Measurements from ENCODE around the gene RTEL1. TPM values are rescaled to one million over a fixed set of nuclear protein-coding genes. Genes with fewer than 3 reads are reported as not detected.

The RTEL1 gene
- polyA plus RNA-seq, 1 of the 3 experiments (the other 2 are of a cell fraction): 9.9 TPM

DNA sequence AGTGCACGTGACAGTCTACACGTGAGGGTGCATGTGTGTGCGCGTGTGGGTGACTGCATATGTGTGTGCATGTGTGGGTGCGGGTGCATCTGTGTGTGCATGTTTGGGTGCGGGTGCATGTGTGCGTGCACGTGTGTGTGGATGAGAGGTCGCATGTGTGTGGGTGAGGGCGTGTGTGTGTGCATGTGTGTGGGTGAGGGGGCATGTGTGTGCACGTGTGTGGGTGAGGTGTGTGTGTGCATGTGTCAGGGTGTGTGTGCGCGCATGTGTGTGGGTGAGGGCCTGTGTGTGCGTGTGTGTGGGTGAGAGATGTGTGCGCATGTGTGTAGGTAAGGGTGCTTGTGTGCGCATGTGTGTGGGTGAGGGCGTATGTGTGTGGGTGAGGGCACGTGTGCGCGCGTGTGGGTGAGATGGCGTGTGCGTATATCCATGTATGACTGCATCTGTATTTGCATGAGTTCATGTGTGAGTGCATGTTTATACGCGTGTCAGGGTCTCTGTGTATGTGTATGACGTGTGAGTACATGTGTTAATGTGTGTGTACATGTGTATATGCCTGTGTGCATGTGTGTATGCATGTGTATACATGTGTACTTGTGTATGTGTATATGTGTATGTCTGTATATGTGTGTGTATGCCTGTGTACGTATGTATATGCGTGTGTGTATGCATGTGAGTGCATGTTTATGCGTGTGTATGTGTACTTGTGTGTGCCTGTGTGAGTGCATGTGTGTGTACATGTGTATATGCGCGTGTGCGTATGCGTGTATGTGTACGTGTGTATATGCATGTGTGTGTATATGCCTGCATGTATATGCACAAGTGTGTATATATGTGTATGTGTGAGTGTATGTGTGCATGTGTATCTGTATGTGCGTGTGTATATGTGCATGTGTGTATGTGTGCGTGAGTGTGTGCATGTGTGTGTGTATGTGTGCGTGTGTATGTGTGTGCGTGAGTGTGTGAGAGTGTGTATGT, 74.3 kb downstream of the RTEL1 start:
- Histone ChIP-seq H3K27ac (ENCODE audit: low read depth in 2 of 2, low read length in 1 of 2) (no peak overlapping the region), H3K9me3 (no peaks in the 10 kb centered on the region), H3K9ac (no peak overlapping the region), H3K4me3 (ENCODE audit: low read depth in 2 of 2, low read length in 1 of 2) (no peak overlapping the region), H3K9me2 (no peaks in the 10 kb centered on the region), H2AFZ (ENCODE audit: low read depth) (no peak overlapping the region), H3K4me1 (ENCODE audit: control insufficient read depth in 1 of 2, insufficient read depth in 2 of 2, low read depth in 1 of 2, low read length in 1 of 2) (no peaks in the 10 kb centered on the region), H3K79me2 (ENCODE audit: insufficient read depth) (peaks cover 42% of the 10 kb centered on the region), H3K4me2 (no peak overlapping the region), H3K27me3 (ENCODE audit: insufficient read depth) (no peaks in the 10 kb centered on the region), H4K20me1 (ENCODE audit: insufficient read depth) (peaks cover 8% of the 10 kb centered on the region; the same call in 1 of the 2 replicates), H3K36me3 (replicated peaks in 1 of 2; ENCODE audit: control insufficient read depth in 1 of 2, insufficient read depth in 2 of 2, low read length in 1 of 2) (peaks cover 17 to 18% of the 10 kb centered on the region in 2 experiments), H3F3A (replicated peaks; ENCODE audit: insufficient read depth) (peaks cover 16% of the 10 kb centered on the region)
- ChIA-PET POLR2A (no interaction called here), CTCF (no interaction called here)
- no peak for TF ChIP-seq SMC3 (IDR thresholded peaks at IDR 0.05; ENCODE audit: low read depth, low read length)
- TF ChIP-seq, protein P1, sequence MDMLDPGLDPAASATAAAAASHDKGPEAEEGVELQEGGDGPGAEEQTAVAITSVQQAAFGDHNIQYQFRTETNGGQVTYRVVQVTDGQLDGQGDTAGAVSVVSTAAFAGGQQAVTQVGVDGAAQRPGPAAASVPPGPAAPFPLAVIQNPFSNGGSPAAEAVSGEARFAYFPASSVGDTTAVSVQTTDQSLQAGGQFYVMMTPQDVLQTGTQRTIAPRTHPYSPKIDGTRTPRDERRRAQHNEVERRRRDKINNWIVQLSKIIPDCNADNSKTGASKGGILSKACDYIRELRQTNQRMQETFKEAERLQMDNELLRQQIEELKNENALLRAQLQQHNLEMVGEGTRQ (IDR thresholded peaks at IDR 0.05; ENCODE audit: borderline replicate concordance, low read depth, low read length): no peak
- DNase-seq: no peak
- WGBS (ENCODE audit: low lambda C conversion rate): 91% methylated on average over 38 of the region's 38 CpGs

DNA sequence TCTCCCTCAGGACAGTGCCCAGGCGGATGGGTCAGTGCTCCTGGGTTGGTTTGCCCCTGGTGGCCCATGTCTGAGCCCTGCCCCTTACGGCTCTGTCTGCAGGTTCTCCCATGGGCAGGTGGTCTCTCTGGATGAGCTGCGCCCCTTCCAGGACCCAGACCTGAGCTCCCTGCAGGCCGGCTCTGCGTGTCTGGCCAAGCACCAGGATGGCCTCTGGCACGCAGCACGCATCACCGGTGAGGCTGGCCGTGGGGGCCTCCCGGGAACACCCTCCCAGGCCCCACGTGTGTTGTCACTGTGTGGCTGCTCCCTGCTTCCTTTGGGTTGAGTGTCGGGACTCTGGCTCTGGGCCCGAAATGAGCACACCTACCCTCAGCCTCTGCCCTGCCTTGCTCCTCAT, 75.0 kb downstream of the RTEL1 start:
- ChIA-PET POLR2A (no interaction called here), CTCF (no interaction called here)
- no peaks in the 10 kb centered on the region for H3K9me3 ChIP-seq
- no peak overlapping the region for H2AFZ ChIP-seq (ENCODE audit: low read depth)
- H4K20me1 ChIP-seq (ENCODE audit: insufficient read depth): peaks cover 8% of the 10 kb centered on the region; the same call in 1 of the 2 replicates
- peaks cover 17 to 18% of the 10 kb centered on the region in 2 experiments for H3K36me3 ChIP-seq (replicated peaks in 1 of 2; ENCODE audit: control insufficient read depth in 1 of 2, insufficient read depth in 2 of 2, low read length in 1 of 2)
- H3K27ac ChIP-seq (ENCODE audit: low read depth in 2 of 2, low read length in 1 of 2): no peak overlapping the region
- H3K4me2 ChIP-seq: no peak overlapping the region
- H3F3A ChIP-seq (replicated peaks; ENCODE audit: insufficient read depth): peaks cover 16% of the 10 kb centered on the region
- no peak overlapping the region for H3K9ac ChIP-seq
- no peaks in the 10 kb centered on the region for H3K27me3 ChIP-seq (ENCODE audit: insufficient read depth)
- whole genome bisulfite sequencing (ENCODE audit: low lambda C conversion rate): over 99% methylated on average over 13 of the region's 13 CpGs
- TF ChIP-seq RFX5 (IDR thresholded peaks at IDR 0.05; ENCODE audit: low read length) (no peak), ELF1 (IDR thresholded peaks at IDR 0.05) (no peak)
- H3K9me2 ChIP-seq: no peaks in the 10 kb centered on the region
- no peaks in the 10 kb centered on the region for H3K4me1 ChIP-seq (ENCODE audit: control insufficient read depth in 1 of 2, insufficient read depth in 2 of 2, low read depth in 1 of 2, low read length in 1 of 2)
- DNase-seq: no peak
- H3K4me3 ChIP-seq (ENCODE audit: low read depth in 2 of 2, low read length in 1 of 2): no peak overlapping the region
- H3K79me2 ChIP-seq (ENCODE audit: insufficient read depth): peaks cover 36% of the 10 kb centered on the region

DNA sequence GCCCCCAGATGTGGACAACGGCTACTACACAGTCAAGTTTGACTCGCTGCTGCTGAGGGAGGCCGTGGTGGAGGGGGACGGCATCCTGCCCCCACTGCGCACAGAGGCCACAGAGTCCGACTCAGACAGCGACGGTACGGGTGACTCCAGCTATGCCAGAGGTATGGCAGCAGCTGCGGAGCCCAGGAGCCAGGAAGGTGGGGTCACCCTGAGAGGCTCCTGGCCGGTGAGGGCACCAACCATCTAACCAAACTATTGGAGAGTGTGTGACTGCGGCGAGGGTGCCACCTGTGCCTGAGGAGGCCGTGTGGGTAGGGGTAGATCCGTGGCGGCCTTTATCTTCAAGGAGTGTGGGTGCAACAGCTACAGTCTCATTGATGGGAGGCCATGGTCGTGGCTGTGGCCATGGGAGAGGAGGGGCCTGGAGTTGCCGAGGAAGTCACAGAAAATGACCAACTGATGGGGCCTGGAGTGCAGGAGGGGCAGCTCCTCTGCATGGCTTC, 75.5 kb downstream of the RTEL1 start:
- Histone ChIP-seq H3K9me3 (no peaks in the 10 kb centered on the region), H2AFZ (ENCODE audit: low read depth) (no peak overlapping the region), H3F3A (replicated peaks; ENCODE audit: insufficient read depth) (peaks cover 16% of the 10 kb centered on the region), H3K36me3 (replicated peaks in 1 of 2; ENCODE audit: control insufficient read depth in 1 of 2, insufficient read depth in 2 of 2, low read length in 1 of 2) (peaks cover 15 to 18% of the 10 kb centered on the region in 2 experiments), H3K4me3 (ENCODE audit: low read depth in 2 of 2, low read length in 1 of 2) (no peak overlapping the region), H3K9me2 (no peaks in the 10 kb centered on the region), H3K27ac (ENCODE audit: low read depth in 2 of 2, low read length in 1 of 2) (no peak overlapping the region), H3K4me2 (no peak overlapping the region), H3K27me3 (ENCODE audit: insufficient read depth) (no peaks in the 10 kb centered on the region), H3K9ac (no peak overlapping the region), H4K20me1 (ENCODE audit: insufficient read depth) (peaks cover 8% of the 10 kb centered on the region; the same call in 1 of the 2 replicates), H3K79me2 (ENCODE audit: insufficient read depth) (peaks cover 31% of the 10 kb centered on the region), H3K4me1 (ENCODE audit: control insufficient read depth in 1 of 2, insufficient read depth in 2 of 2, low read depth in 1 of 2, low read length in 1 of 2) (no peaks in the 10 kb centered on the region; a peak in 1 of 4 replicates)
- no peak for DNase-seq
- POLR2A ChIA-PET: no interaction called here
- 93% methylated on average over 13 of the region's 18 CpGs for WGBS (ENCODE audit: low lambda C conversion rate)
- CTCF ChIA-PET: no interaction called here
- TF ChIP-seq NRF1 (IDR thresholded peaks at IDR 0.05; ENCODE audit: low read depth, low read length) (no peak), SIN3A (IDR thresholded peaks at IDR 0.05; ENCODE audit: borderline replicate concordance, low read depth, low read length) (no peak), RCOR1 (IDR thresholded peaks at IDR 0.05; ENCODE audit: low read length) (no peak), RXRA (IDR thresholded peaks at IDR 0.05; ENCODE audit: borderline replicate concordance, low read depth) (no peak), GABPA (IDR thresholded peaks at IDR 0.05; ENCODE audit: low read depth) (no peak), TEAD4 (IDR thresholded peaks at IDR 0.05; ENCODE audit: borderline replicate concordance, insufficient read depth) (no peak), TAF1 (IDR thresholded peaks at IDR 0.05; ENCODE audit: borderline replicate concordance, low read depth, low read length) (no peak), FOXJ3 (CRISPR knock-in tag; IDR thresholded peaks at IDR 0.05) (no peak)
- TF ChIP-seq, protein P1 (IDR thresholded peaks at IDR 0.05; ENCODE audit: borderline replicate concordance, low read depth, low read length): no peak
- TF ChIP-seq, protein P2, sequence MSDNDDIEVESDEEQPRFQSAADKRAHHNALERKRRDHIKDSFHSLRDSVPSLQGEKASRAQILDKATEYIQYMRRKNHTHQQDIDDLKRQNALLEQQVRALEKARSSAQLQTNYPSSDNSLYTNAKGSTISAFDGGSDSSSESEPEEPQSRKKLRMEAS (IDR thresholded peaks at IDR 0.05; ENCODE audit: low read depth): no peak
- TF ChIP-seq, protein P3, sequence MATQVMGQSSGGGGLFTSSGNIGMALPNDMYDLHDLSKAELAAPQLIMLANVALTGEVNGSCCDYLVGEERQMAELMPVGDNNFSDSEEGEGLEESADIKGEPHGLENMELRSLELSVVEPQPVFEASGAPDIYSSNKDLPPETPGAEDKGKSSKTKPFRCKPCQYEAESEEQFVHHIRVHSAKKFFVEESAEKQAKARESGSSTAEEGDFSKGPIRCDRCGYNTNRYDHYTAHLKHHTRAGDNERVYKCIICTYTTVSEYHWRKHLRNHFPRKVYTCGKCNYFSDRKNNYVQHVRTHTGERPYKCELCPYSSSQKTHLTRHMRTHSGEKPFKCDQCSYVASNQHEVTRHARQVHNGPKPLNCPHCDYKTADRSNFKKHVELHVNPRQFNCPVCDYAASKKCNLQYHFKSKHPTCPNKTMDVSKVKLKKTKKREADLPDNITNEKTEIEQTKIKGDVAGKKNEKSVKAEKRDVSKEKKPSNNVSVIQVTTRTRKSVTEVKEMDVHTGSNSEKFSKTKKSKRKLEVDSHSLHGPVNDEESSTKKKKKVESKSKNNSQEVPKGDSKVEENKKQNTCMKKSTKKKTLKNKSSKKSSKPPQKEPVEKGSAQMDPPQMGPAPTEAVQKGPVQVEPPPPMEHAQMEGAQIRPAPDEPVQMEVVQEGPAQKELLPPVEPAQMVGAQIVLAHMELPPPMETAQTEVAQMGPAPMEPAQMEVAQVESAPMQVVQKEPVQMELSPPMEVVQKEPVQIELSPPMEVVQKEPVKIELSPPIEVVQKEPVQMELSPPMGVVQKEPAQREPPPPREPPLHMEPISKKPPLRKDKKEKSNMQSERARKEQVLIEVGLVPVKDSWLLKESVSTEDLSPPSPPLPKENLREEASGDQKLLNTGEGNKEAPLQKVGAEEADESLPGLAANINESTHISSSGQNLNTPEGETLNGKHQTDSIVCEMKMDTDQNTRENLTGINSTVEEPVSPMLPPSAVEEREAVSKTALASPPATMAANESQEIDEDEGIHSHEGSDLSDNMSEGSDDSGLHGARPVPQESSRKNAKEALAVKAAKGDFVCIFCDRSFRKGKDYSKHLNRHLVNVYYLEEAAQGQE (IDR thresholded peaks at IDR 0.05; ENCODE audit: low read depth, low read length): no peak

All from SK-N-SH (cell line).